ENCODE data around the gene TXNRD1.

DNA sequence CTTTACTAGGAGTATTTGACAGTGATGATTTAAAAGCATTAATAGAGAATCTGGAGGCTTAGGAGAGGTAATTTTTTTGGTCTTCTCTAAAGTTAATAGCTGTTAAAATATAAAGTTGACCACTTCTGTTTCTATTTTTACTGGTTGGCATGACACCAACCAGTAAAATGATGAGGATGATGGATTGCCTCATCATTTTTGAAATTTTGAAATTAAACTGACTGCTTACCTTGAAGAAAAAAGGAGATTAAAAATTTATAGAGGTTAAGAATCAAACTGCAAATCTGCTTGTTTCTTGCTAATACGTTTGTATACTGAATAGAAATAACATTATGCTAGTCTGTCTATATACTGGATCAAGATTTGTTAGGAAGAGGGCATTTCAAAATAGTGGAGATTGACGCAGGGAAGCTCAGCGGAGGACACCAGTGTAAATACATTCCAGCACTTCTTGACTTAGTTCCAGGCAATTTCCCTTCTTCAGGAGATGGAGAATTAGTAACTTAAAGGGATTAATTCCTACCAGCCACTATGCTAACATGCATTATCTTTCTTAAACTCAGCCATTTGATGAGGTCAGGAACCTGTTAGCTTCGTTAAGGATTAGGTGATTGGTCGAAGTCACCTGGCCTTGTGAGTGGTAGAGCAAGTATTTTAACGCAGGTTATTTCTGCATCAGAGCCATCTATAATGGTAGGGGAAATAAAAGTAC is 91.5 kb downstream of the TXNRD1 start:
- no peak for TF ChIP-seq CTCF (IDR thresholded peaks at IDR 0.05)
- no peak for TF ChIP-seq POLR2A (IDR thresholded peaks at IDR 0.05)

Measured in uterus (tissue), 2 donors.